Tibial artery (tissue), 4 donors: ENCODE measurements around the gene KCNAB2.
A peak's percentile ranks its signal among the peaks of the same experiment; 100 is the strongest.

ENCODE experiments used
- DNase-seq, 2 donors: peaks; one replicate each; pipeline ENCODE4 v3.0.0-alpha.2; 2019
- H3K27ac ChIP-seq, 2 donors: fragments of 200-600 bp; sonication (generic) in 1 of 2; 1 replicate in 1 of 2; 2 replicates in 1 of 2; pipeline ENCODE4 v1.5.1; 2018 to 2019; ENCODE audit warnings: mild to moderate bottlenecking in 1 of 2
- H3K27me3 ChIP-seq, 2 donors: fragments of 200-600 bp; sonication (generic) in 1 of 2; one replicate each; pipeline versions ENCODE4 v1.5.1 to v1.6.0; 2016 to 2019
- H3K36me3 ChIP-seq, 3 donors: fragments of 200-600 bp; sonication (generic) in 2 of 3; one replicate each; pipeline ENCODE4 v1.5.1; 2016 to 2019; ENCODE audit warnings: mild to moderate bottlenecking in 2 of 3
- H3K4me1 ChIP-seq, 4 donors: fragments of 200-600 bp; sonication (generic) in 2 of 4; 1 replicate in 3 of 4; 2 replicates in 1 of 4; pipeline ENCODE4 v1.5.1; 2016 to 2019
- H3K4me3 ChIP-seq, 2 donors: fragments of 200-600 bp; sonication (generic) in 1 of 2; 1 replicate in 1 of 2; 2 replicates in 1 of 2; pipeline ENCODE4 v1.5.1; 2018 to 2019; ENCODE audit warnings: mild to moderate bottlenecking in 2 of 2
- H3K9me3 ChIP-seq, 3 donors: fragments of 200-600 bp; sonication (generic) in 1 of 3; one replicate each; pipeline ENCODE4 v1.5.1; 2016 to 2019
- intact Hi-C: fragments of 100-400 bp; cut with DNase I; formaldehyde crosslinking; loops from one replicate; pipeline ENCODE4 v1.15.0; 2023; ENCODE audit warnings: low total_unique reads
- TF ChIP-seq, protein P1 (sequence below), 2 experiments: fragments of 200-600 bp in 1 of 2; fragments of 450-650 bp in 1 of 2; IDR thresholded peaks; one replicate each; pipeline ENCODE4 v1.5.1; 2017 to 2019; ENCODE audit warnings: antibody characterized with exemption in 2 of 2, mild to moderate bottlenecking in 1 of 2, moderate library complexity in 1 of 2

KCNAB2 gene

DNA sequence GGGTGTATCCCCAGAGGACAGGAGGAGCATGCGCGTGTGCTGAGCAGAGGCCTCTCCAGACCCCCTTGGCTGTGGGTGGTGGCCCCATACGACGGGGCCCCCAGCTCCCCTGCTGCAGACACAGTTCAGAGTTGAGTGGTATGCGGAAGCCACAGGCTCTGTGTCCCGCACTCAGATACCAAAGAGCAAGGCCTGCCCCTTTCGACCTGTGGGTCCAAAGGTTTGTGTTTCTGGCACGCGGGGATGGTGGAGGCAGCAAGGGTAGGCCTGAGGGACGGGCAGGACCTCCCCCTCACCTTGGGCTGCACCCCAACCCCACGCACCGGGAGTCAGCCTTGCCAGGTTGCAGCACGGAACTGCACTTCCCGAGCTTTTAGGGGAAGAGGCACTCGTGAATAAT lies at the start of gene KCNAB2:
KCNAB2 (plus strand) TSS at position 328 of the 400 bp plus-strand sequence. CDS start 5,649 bp downstream, outside the sequence.
- TF ChIP-seq, protein P1, sequence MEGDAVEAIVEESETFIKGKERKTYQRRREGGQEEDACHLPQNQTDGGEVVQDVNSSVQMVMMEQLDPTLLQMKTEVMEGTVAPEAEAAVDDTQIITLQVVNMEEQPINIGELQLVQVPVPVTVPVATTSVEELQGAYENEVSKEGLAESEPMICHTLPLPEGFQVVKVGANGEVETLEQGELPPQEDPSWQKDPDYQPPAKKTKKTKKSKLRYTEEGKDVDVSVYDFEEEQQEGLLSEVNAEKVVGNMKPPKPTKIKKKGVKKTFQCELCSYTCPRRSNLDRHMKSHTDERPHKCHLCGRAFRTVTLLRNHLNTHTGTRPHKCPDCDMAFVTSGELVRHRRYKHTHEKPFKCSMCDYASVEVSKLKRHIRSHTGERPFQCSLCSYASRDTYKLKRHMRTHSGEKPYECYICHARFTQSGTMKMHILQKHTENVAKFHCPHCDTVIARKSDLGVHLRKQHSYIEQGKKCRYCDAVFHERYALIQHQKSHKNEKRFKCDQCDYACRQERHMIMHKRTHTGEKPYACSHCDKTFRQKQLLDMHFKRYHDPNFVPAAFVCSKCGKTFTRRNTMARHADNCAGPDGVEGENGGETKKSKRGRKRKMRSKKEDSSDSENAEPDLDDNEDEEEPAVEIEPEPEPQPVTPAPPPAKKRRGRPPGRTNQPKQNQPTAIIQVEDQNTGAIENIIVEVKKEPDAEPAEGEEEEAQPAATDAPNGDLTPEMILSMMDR (IDR thresholded peaks at IDR 0.05) = no peak
- DNase-seq = no peak
- Histone ChIP-seq H3K27me3 (peaks cover 0 to 4% of the 10 kb centered on the region in 2 donors), H3K36me3 (no peaks in the 10 kb centered on the region), H3K9me3 (no peaks in the 10 kb centered on the region), H3K27ac (no peak within 1 kb of the TSS), H3K4me1 (no peaks in the 10 kb centered on the region), H3K4me3 (no peak within 1 kb of the TSS)
- intact Hi-C loops = no loop called here

DNA sequence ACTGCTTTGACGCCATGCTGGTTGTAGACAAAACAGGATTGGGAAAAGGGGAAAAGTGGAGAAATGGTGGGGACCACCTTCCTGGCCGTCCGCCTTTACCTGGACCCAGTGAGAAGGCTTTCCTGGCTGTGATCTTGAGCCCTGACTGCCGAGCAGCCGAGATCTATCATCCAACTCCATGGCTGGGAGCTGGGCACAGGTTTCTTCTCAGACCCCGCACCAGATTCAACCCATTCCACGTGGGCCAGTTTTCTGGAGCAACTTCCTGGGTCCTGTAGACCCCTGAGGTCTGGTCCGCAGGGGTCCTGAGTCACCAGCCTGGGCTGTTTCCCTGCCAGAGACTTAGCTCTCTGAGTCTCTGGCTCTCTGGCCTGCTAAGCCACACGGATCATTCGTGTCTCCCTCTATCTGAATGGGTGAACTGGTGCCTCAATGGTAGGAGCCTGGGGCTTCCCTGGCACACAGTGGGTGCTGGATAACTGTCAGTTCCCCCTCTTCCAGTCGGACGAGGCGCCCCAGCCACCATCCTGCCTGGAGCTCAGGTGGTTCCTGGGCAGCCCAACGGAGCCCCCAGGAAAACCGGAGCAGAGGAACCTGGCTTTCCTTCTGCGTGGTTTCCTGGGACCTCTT lies 48.9 kb upstream of the KCNAB2 start:
- TF ChIP-seq, protein P1 (IDR thresholded peaks at IDR 0.05) = no peak
- H3K4me1 ChIP-seq = peaks cover 0 to 12% (median 10%) of the 10 kb centered on the region in 4 donors
- peaks cover 0 to 37% of the 10 kb centered on the region in 2 donors for H3K27me3 ChIP-seq
- no peaks in the 10 kb centered on the region for H3K9me3 ChIP-seq
- H3K27ac ChIP-seq = no peak overlapping the region
- H3K4me3 ChIP-seq = no peak overlapping the region
- no peaks in the 10 kb centered on the region for H3K36me3 ChIP-seq
- intact Hi-C loops = no loop called here
- peak in 1 of 2 donors; percentile 43 for DNase-seq

DNA sequence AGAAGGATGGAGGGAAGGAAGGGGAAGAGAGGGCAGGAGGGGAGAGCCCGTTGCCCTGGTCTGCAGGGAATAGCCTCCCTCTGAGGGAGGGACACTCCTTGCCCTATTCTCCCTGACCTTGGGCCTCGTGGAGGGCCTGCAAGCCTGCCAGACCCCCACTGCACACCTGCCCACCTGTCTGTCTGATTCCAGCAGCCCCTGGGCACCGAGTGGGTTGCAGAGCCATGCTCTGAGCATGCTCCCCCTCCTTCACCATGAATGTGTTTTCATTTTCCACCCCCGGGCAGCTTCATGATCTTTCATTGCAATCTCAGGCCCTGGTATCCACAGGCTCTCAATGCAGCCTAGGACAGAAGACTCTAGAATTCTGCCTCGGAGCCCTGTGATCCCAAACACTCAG lies 48.4 kb upstream of the KCNAB2 start:
- TF ChIP-seq, protein P1 (IDR thresholded peaks at IDR 0.05) = no peak
- no peak overlapping the region for H3K27ac ChIP-seq
- peak in 1 of 2 donors; percentile 43 for DNase-seq

DNA sequence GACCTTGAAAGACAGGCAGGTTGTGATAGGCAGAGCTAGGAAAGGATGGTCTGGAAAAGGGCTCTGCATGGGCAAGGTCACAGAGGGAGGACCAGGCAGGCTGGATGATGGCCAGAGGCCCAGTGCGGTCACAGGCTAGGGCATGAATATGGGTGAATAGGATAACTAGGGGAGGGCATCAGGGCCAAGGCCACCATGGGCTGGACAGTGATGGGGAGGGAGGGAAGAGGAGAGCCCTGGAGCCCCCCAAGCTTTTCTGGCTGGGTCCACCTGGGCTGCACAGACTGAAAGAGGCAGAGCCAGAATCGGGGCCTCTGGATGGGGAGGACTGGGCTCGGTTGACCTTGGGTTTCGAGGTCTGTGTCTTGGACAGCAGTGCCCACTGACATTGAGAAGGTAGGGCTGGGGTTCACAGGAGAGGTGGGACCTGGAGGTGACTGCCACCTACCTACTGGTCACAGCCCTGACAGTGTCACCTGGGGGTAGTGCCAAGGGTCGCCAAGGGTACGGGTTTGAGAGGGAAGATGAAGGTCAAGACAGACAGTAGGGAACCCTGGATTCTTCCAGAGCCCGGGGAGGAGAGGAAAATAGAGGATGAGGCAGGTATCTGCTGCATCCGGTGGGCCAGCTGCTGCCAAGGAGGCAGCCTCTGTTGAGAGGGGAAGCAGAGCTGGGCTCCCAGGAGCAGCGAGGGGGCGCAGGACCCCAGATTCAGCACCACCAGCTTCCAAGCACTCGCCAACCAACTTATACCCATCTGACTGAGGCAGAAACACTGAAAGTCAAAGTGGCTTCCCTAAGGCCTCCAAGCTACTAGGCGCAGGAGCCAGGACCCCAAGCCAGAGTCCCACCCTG lies 47.4 kb upstream of the KCNAB2 start:
- Histone ChIP-seq H3K4me1 (peaks cover 0 to 5% (median 5%) of the 10 kb centered on the region in 4 donors), H3K36me3 (no peaks in the 10 kb centered on the region), H3K27me3 (peaks cover 0 to 44% of the 10 kb centered on the region in 2 donors), H3K27ac (no peak overlapping the region), H3K9me3 (no peaks in the 10 kb centered on the region), H3K4me3 (no peak overlapping the region)
- intact Hi-C loops = no loop called here
- peak in 1 of 2 donors; percentile 60 for DNase-seq
- TF ChIP-seq, protein P1 (IDR thresholded peaks at IDR 0.05) = no peak

More for the DNA sequence above, 48.4 kb upstream of the KCNAB2 start:
- peaks cover 0 to 43% of the 10 kb centered on the region in 2 donors for H3K27me3 ChIP-seq
- H3K4me3 ChIP-seq = no peak overlapping the region
- intact Hi-C loops = no loop called here
- H3K9me3 ChIP-seq = no peaks in the 10 kb centered on the region
- no peaks in the 10 kb centered on the region for H3K36me3 ChIP-seq
- H3K4me1 ChIP-seq = peaks cover 0 to 12% (median 10%) of the 10 kb centered on the region in 4 donors

DNA sequence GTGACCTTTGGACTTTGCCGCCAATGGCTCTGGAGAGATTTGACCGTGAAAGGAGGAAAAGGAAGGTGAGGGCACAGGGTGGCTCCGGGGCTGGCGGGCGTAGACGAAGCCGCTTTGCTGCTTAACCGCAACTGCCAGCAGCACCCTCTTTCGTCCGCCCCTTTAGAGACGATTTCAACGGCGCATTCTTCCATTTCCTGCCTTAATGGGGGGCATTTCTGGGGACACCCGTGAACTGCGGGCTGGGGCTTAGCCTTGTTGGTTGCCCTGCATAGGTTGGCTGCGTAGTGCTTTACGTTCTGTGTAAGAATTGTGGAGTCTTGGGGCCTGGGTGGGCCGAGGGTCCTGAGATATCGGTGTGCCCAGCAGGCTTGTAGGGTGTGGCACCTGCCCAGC lies 46.8 kb upstream of the KCNAB2 start:
- H3K4me1 ChIP-seq = no peaks in the 10 kb centered on the region
- H3K27ac ChIP-seq = no peak overlapping the region
- intact Hi-C loops = no loop called here
- TF ChIP-seq, protein P1 (IDR thresholded peaks at IDR 0.05) = no peak
- peaks cover 0 to 38% of the 10 kb centered on the region in 2 donors for H3K27me3 ChIP-seq
- no peaks in the 10 kb centered on the region for H3K36me3 ChIP-seq
- peak in 1 of 2 donors; percentile 33 for DNase-seq
- H3K4me3 ChIP-seq = no peak overlapping the region
- H3K9me3 ChIP-seq = no peaks in the 10 kb centered on the region
